SK-N-SH (cell line): ENCODE results near the gene RADIL. TPM values are rescaled to one million over a fixed set of nuclear protein-coding genes. Genes with fewer than 3 reads are reported as not detected.

Source experiments
- CTCF ChIA-PET: fragments of 300-600, 350-600 bp; formaldehyde crosslinking; extraction: SDS; loops from one replicate; lab custom pipeline; 2021; lab: Yijun Ruan, JAX
- POLR2A ChIA-PET: fragments of 350-600 bp; sonication (Branson Sonifier 250); formaldehyde crosslinking; extraction: SDS; loops from one replicate; lab custom pipeline; 2020; ENCODE audit warnings: antibody characterized with exemption, inconsistent platforms; lab: Yijun Ruan, JAX
- DNase-seq: peaks from one replicate; pipeline ENCODE4 v3.0.0; 2012
- H2AFZ ChIP-seq: fragments of 200-600 bp; sonication (generic); 2 replicates; pipeline ENCODE4 v1.8.1; 2016; ENCODE audit warnings: antibody characterized with exemption, mild to moderate bottlenecking, low read depth
- H3F3A ChIP-seq: fragments of 200-600 bp; sonication (generic); replicated peaks from 2 replicates; pipeline ENCODE3; 2016; ENCODE audit warnings: antibody characterized with exemption, mild to moderate bottlenecking; ENCODE audit not compliant: insufficient read depth
- H3K27ac ChIP-seq, 2 experiments: fragments of 200-500 bp in 1 of 2; fragments of 200-600 bp in 1 of 2; sonication (Bioruptor generic) in 1 of 2; sonication (generic), shearing (Covaris generic) in 1 of 2; 2 replicates each; pipeline versions ENCODE4 v1.5.1 to v1.6.1; 2014 to 2016; ENCODE audit warnings: low read depth in 2 of 2, inconsistent platforms in 1 of 2, low read length in 1 of 2, mild to moderate bottlenecking in 1 of 2, mixed read lengths in 1 of 2
- H3K27me3 ChIP-seq: fragments of 200-600 bp; sonication (generic), shearing (Covaris generic); 2 replicates; pipeline ENCODE4 v1.6.1; 2016; ENCODE audit warnings: mixed run types; ENCODE audit not compliant: insufficient read depth
- H3K36me3 ChIP-seq, 2 experiments: fragments of 200-500 bp in 1 of 2; fragments of 200-600 bp in 1 of 2; sonication (Bioruptor generic) in 1 of 2; sonication (generic) in 1 of 2; replicated peaks in 1 of 2; 2 replicates each; pipeline versions ENCODE3 to v1.5.1; 2014 to 2016; ENCODE audit warnings: low read length in 1 of 2, mild to moderate bottlenecking in 1 of 2; ENCODE audit not compliant: insufficient read depth in 2 of 2, control insufficient read depth in 1 of 2
- H3K4me1 ChIP-seq, 2 experiments: fragments of 200-500 bp in 1 of 2; fragments of 200-600 bp in 1 of 2; sonication (Bioruptor generic) in 1 of 2; sonication (generic), shearing (Covaris generic) in 1 of 2; 2 replicates each; pipeline versions ENCODE4 v1.5.1 to v1.6.1; 2014 to 2016; ENCODE audit warnings: low read depth in 1 of 2, low read length in 1 of 2, mixed run types in 1 of 2; ENCODE audit not compliant: insufficient read depth in 2 of 2, control insufficient read depth in 1 of 2
- H3K4me2 ChIP-seq: fragments of 200-600 bp; sonication (generic), shearing (Covaris generic); 2 replicates; pipeline ENCODE4 v1.6.1; 2017; ENCODE audit warnings: mixed run types
- H3K4me3 ChIP-seq, 2 experiments: fragments of 200-500 bp in 1 of 2; fragments of 200-600 bp in 1 of 2; sonication (Bioruptor generic) in 1 of 2; sonication (generic), shearing (Covaris generic) in 1 of 2; 2 replicates each; pipeline versions ENCODE4 v1.5.1 to v1.8.1; 2014 to 2016; ENCODE audit warnings: low read depth in 2 of 2, inconsistent platforms in 1 of 2, low read length in 1 of 2, mild to moderate bottlenecking in 1 of 2, mixed read lengths in 1 of 2, moderate library complexity in 1 of 2
- H3K79me2 ChIP-seq: fragments of 200-600 bp; sonication (generic); 2 replicates; pipeline ENCODE4 v1.8.1; 2017; ENCODE audit warnings: mild to moderate bottlenecking; ENCODE audit not compliant: insufficient read depth
- H3K9ac ChIP-seq: fragments of 200-600 bp; sonication (generic); 2 replicates; pipeline ENCODE4 v1.6.1; 2017; ENCODE audit warnings: mixed run types
- H3K9me2 ChIP-seq: fragments of 200-600 bp; sonication (generic); 2 replicates; pipeline ENCODE4 v1.6.1; 2017; ENCODE audit warnings: mixed run types
- H3K9me3 ChIP-seq: fragments of 200-600 bp; sonication (generic); 2 replicates; pipeline ENCODE4 v1.6.1; 2017; ENCODE audit warnings: mixed run types, mild to moderate bottlenecking, moderate library complexity
- H4K20me1 ChIP-seq: fragments of 200-600 bp; sonication (generic); 2 replicates; pipeline ENCODE4 v1.6.1; 2017; ENCODE audit warnings: mild to moderate bottlenecking, mixed run types; ENCODE audit not compliant: insufficient read depth
- CHD2 ChIP-seq: fragments of 150-350 bp; IDR thresholded peaks from 2 replicates; pipeline ENCODE4 v1.6.1; 2018; ENCODE audit warnings: low read length; ENCODE audit not compliant: partially characterized antibody
- EZH2phosphoT487 ChIP-seq: fragments of 200-600 bp; sonication (generic); IDR thresholded peaks from 2 replicates; pipeline ENCODE4 v1.6.1; 2017; ENCODE audit warnings: low read depth, mixed run types, mild to moderate bottlenecking, antibody characterized with exemption, moderate library complexity, borderline replicate concordance
- FOXJ3 ChIP-seq: sonication (generic); formaldehyde crosslinking; IDR thresholded peaks from 2 replicates; pipeline ENCODE4 v1.5.1; 2020; ENCODE audit warnings: mild to moderate bottlenecking, missing genetic modification reagents
- GABPA ChIP-seq: IDR thresholded peaks from 2 replicates; pipeline ENCODE4 v1.4.0; 2012; ENCODE audit warnings: low read depth, mild to moderate bottlenecking
- IRF3 ChIP-seq: fragments of 150-350 bp; IDR thresholded peaks from 2 replicates; pipeline ENCODE4 v1.6.1; 2016; ENCODE audit warnings: mild to moderate bottlenecking, low read depth, low read length
- NFIC ChIP-seq: IDR thresholded peaks from 2 replicates; pipeline ENCODE4 v1.4.0; 2012; ENCODE audit warnings: borderline replicate concordance
- POLR2AphosphoS5 ChIP-seq: IDR thresholded peaks from 2 replicates; pipeline ENCODE4 v1.6.1; 2012; ENCODE audit warnings: low read depth, low read length
- RAD21 ChIP-seq: IDR thresholded peaks from 2 replicates; pipeline ENCODE4 v1.6.1; 2012; ENCODE audit warnings: mild to moderate bottlenecking, low read length
- RCOR1 ChIP-seq: fragments of 150-350 bp; IDR thresholded peaks from 2 replicates; pipeline ENCODE4 v1.6.1; 2017; ENCODE audit warnings: antibody characterized with exemption, low read length
- REST ChIP-seq: IDR thresholded peaks from 2 replicates; pipeline ENCODE4 v1.6.1; 2012; ENCODE audit warnings: mild to moderate bottlenecking, low read depth, low read length, moderate library complexity
- RFX5 ChIP-seq: IDR thresholded peaks from 2 replicates; pipeline ENCODE4 v1.6.1; 2012; ENCODE audit warnings: mild to moderate bottlenecking, improper control_type of control experiment, low read length
- RXRA ChIP-seq: IDR thresholded peaks from 2 replicates; pipeline ENCODE4 v1.4.0; 2012; ENCODE audit warnings: low read depth, mild to moderate bottlenecking, borderline replicate concordance
- SIN3A ChIP-seq: IDR thresholded peaks from 2 replicates; pipeline ENCODE4 v1.6.1; 2012; ENCODE audit warnings: low read depth, mild to moderate bottlenecking, low read length, moderate library complexity, borderline replicate concordance
- SMC3 ChIP-seq: IDR thresholded peaks from 2 replicates; pipeline ENCODE4 v1.6.1; 2012; ENCODE audit warnings: low read depth, low read length, improper control_type of control experiment
- TCF12 ChIP-seq: IDR thresholded peaks from 2 replicates; pipeline ENCODE4 v1.4.0; 2012
- TEAD4 ChIP-seq: IDR thresholded peaks from 2 replicates; pipeline ENCODE4 v1.4.0; 2012; ENCODE audit warnings: mild to moderate bottlenecking, borderline replicate concordance; ENCODE audit not compliant: insufficient read depth
- USF2 ChIP-seq: fragments of 150-350 bp; IDR thresholded peaks from 2 replicates; pipeline ENCODE4 v1.6.1; 2017; ENCODE audit warnings: antibody characterized with exemption, low read length, low read depth, borderline replicate concordance
- YY1 ChIP-seq: IDR thresholded peaks from 2 replicates; pipeline ENCODE4 v1.4.0; 2012; ENCODE audit warnings: low read depth, mild to moderate bottlenecking
- ZBTB33 ChIP-seq: IDR thresholded peaks from 2 replicates; pipeline ENCODE4 v1.4.0; 2012; ENCODE audit warnings: low read depth, borderline replicate concordance
- WGBS: methylation state at CpG from one replicate; pipeline ENCODE4 v1.1.6; 2017; ENCODE audit warnings: low lambda C conversion rate; 5-methylcytosine and 5-hydroxymethylcytosine counted together
- polyA plus RNA-seq, 3 experiments: library from polyadenylated mRNA; depleted of rRNA; stranded (reverse); fragments of >200 nt; gene quantifications; 2 replicates each; pipeline ENCODE4 v1.2.3, GENCODE V29; 2012
- TF ChIP-seq, protein P1 (sequence below): IDR thresholded peaks from 2 replicates; pipeline ENCODE4 v1.4.0; 2012; ENCODE audit warnings: low read depth, borderline replicate concordance

RADIL gene
- polyA plus RNA-seq, 1 of the 3 experiments (the other 2 are of a cell fraction) = 4.3 TPM

GRCh38 chr7:4850262-4850795 lies 33.2 kb downstream of the RADIL start (continued):
- TF ChIP-seq RAD21 (no peak; the same call in 1 of the 2 replicates), SMC3 (no peak), IRF3 (no peak), RXRA (no peak), GABPA (no peak), USF2 (no peak), REST (no peak), RCOR1 (0 out of 2 replicates have a peak, but pooled peaks have one; percentile 26), EZH2phosphoT487 (no peak), RFX5 (no peak), POLR2AphosphoS5 (no peak)
- TF ChIP-seq, protein P1, sequence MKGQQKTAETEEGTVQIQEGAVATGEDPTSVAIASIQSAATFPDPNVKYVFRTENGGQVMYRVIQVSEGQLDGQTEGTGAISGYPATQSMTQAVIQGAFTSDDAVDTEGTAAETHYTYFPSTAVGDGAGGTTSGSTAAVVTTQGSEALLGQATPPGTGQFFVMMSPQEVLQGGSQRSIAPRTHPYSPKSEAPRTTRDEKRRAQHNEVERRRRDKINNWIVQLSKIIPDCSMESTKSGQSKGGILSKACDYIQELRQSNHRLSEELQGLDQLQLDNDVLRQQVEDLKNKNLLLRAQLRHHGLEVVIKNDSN = no peak
- TF ChIP-seq, all 33 proteins: peak for 5

DNA sequence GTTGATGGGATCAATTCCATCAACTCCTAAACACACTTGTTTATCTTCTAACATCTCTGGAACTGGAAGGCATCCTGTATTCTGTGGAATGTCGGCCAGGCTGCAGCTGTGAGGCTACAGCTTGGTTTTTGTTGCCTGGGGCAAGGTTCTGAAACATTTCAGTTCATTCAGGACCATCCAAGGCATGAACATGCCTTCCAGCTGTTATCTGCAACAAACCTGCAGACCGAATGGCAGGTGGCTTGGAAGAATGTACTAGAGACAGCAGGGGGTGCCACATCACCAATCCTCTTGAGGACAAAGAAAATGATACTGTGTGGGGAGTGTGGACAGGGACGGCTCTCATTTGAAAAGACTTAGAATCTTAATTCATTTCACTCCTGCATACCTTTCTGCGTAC lies 34.1 kb downstream of the RADIL start:
- no peak overlapping the region for H2AFZ ChIP-seq
- H3K9me2 ChIP-seq = no peaks in the 10 kb centered on the region
- H3K27me3 ChIP-seq = no peaks in the 10 kb centered on the region
- H3K27ac ChIP-seq = peak overlapping the region in 1 of 2 experiments; percentile 5; a peak in 1 of 4 replicates
- POLR2A ChIA-PET = interaction anchor here (2.6 kb wide), 1 partner anchor 34 kb away, joined by 18 read pairs; the partner anchor contains the start of gene RADIL
- no peak overlapping the region for H3K9ac ChIP-seq
- no peaks in the 10 kb centered on the region for H3K79me2 ChIP-seq
- peaks cover 8% of the 10 kb centered on the region; the same call in 1 of the 2 replicates for H3K9me3 ChIP-seq
- no peak overlapping the region for H3K4me2 ChIP-seq
- CTCF ChIA-PET = interaction anchor here (0.6 to 22.9 kb wide), 30 partner anchors 9 to 601 kb away, joined by 3 to 645 read pairs (median 4); partner anchors contain the start of gene RADIL
- peaks cover 3% of the 10 kb centered on the region for H3F3A ChIP-seq
- H4K20me1 ChIP-seq = no peaks in the 10 kb centered on the region
- WGBS = 36% methylated on average over 4 of the region's 4 CpGs
- H3K4me1 ChIP-seq = peaks cover 0 to 19% of the 10 kb centered on the region in 2 experiments; a peak in 2 of 4 replicates
- peak; percentile 81 for DNase-seq
- no peak overlapping the region for H3K4me3 ChIP-seq
- no peaks in the 10 kb centered on the region for H3K36me3 ChIP-seq
- TF ChIP-seq RXRA (no peak), IRF3 (no peak), YY1 (no peak), CHD2 (peak; percentile 71), RAD21 (peak; percentile 95), FOXJ3 (CRISPR knock-in tag) (no peak), SIN3A (no peak), RFX5 (no peak), ZBTB33 (no peak), TEAD4 (no peak), TCF12 (peak; percentile 13; the same call in 1 of the 2 replicates), GABPA (no peak), NFIC (no peak), RCOR1 (peak; percentile 91), POLR2AphosphoS5 (no peak)
